ENCODE results near the gene NAV2.

The NAV2 gene

GRCh38 chr11:19683141-19683805 lies 29.4 kb upstream of the NAV2 start:
- FAIRE-seq (no peak), DNase-seq (ENCODE audit: insufficient read length, low spot score) (no peak)

- DNase-seq (ENCODE audit: insufficient read length, low spot score) (no peak), FAIRE-seq (no peak)
Observed at GRCh38 chr11:19683862-19684491, 28.7 kb upstream of the NAV2 start.

GRCh38 chr11:19686234-19686633 lies 26.4 kb upstream of the NAV2 start:
- no peak for DNase-seq (ENCODE audit: insufficient read length, low spot score)
- no peak for FAIRE-seq

- no peak for FAIRE-seq
- DNase-seq (ENCODE audit: insufficient read length, low spot score): no peak
Observed at GRCh38 chr11:19687392-19687791, 25.2 kb upstream of the NAV2 start.

GRCh38 chr11:19689281-19690000 lies 23.2 kb upstream of the NAV2 start:
- DNase-seq (ENCODE audit: insufficient read length, low spot score) (no peak), FAIRE-seq (no peak)

DNA sequence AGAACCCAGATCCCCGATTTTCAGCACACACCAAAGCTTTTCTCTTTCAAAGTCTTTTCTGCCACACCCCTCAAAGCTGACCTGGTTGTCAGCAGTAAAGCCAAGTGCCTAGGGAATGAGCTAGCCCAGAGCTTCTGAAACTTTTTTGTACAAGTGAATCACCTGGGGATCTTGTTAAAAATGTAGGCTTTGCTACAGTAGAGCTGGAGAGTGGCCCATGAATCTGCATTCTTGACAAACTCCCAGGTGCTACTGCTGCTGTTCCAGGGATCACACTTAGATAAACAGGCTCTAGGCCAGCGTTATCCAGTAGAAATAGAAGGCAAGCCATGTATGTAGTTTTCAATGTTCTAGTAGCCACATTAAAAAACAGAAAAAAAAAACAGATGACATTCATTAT lies 21.8 kb upstream of the NAV2 start:
- DNase-seq (ENCODE audit: insufficient read length, low spot score) (no peak), FAIRE-seq (no peak)

DNA sequence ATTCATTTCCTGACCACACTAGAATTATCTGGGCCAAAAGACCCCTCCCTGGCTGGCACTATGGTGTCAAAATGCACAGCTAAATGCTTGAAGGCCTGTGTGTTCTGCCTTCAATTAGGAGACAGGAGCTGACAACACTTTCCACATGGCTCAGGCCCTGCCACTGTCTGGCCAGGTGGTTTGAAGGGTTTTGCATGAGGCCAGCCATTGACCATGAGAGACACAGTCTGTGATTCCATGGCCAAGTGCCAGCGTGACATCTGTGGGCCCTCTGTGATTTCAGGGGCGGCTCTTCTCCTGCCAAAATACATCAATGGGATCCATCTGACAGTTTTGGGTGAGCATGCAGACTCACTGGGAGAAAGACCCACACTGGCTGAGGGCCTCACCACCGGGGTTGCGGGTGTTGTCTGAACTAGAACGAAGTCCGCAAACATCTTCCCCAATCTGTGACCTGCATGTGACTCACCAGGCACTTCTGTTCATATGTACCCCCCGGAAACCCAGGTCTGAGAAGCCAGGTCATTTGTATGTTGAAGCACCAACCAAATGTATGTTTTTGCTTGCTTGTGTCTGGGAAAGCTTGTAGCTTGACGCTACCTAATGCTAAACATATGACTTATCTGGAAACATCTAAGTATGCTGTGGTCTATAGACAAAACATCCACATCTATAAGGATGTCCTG lies 20.7 kb upstream of the NAV2 start:
- FAIRE-seq (no peak), DNase-seq (ENCODE audit: insufficient read length, low spot score) (no peak)

- no peak for FAIRE-seq
- no peak for DNase-seq (ENCODE audit: insufficient read length, low spot score)
Observed at GRCh38 chr11:19693146-19693545, 19.5 kb upstream of the NAV2 start.

GRCh38 chr11:19694796-19695345 lies 17.8 kb upstream of the NAV2 start:
- FAIRE-seq (no peak), DNase-seq (ENCODE audit: insufficient read length, low spot score) (no peak)

GRCh38 chr11:19696073-19696472 lies 16.6 kb upstream of the NAV2 start:
- no peak for FAIRE-seq
- no peak for DNase-seq (ENCODE audit: insufficient read length, low spot score)

GRCh38 chr11:19696904-19697303 lies 15.7 kb upstream of the NAV2 start:
- DNase-seq (ENCODE audit: insufficient read length, low spot score) (no peak), FAIRE-seq (no peak)

DNA sequence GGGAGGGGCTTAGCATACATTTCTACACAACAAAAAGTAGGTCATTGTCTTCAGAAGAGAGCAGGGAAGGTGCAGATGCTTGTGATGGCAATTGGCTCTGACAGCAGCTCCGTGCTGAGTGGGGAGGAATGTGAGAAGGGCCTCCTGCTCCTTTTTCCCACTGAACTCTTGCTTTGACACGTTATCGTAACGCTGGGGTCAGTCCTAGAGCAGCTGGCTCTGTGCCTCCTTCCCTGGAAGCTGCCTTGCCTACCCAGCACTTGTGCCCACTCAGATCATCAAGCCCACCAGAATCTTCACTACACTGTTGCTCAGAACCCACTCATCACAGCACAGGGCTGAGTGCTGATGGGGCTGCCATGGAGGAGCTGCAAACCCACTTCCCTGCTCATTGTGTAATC lies 14.9 kb upstream of the NAV2 start:
- FAIRE-seq: no peak
- DNase-seq (ENCODE audit: insufficient read length, low spot score): no peak

DNA sequence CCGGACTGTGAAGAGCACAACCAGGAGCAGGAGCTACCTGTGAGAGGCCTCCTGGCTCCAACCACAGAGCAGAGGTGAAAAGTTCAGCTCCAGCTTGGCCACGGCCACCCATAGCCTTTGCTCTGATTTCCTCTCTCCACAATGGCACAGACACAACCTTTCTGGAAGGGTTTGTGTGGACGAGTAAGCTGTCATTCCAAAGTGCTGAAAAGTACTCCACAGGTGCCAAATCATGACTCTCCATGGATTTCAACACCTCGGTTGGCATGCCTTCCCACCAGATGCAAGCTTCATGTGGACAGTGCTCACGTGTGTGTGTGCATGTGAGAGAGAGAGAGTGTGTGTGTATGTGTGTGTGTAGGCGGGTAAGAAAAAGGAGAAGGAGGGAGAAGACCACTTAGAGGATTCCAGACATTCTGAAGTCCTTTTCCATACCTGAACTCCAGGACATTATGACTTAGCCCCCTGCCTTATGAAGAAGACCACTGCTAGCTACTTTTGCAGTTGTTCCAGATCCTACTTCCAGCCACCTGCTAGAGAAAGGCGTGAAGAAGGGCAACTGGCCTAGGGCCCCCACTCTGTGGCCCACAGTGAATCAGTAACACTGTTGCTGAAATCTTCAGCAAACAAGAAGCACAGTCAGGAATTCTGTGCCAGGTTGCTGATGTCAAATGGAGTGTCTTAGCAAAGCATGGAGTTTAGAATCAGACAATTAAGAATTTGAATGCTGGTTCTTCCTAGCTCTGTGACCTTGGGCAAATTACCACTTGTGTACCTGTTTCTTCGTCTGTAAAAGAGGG lies 13.9 kb upstream of the NAV2 start:
- FAIRE-seq: no peak
- no peak for DNase-seq (ENCODE audit: insufficient read length, low spot score)

- no peak for FAIRE-seq
- no peak for DNase-seq (ENCODE audit: insufficient read length, low spot score)
Observed at GRCh38 chr11:19701421-19701820, 11.2 kb upstream of the NAV2 start.

DNA sequence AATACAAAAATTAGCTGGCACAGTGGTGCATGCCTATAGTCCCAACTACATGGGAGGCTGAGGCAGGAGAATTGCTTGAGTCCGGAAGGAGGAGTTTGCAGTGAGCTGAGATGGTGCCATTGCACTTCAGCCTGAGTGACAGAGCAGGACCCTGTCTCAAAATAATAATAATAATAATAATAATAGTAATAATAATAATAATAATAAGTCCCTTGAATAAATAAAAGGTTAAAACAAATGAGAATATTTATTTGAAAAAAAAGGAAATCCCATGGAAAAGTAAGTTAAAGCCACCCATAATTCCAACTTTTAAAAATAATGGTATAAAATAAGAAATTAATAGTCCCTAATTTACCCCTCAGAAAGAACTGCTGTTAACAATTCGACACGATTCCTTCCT lies 10.0 kb upstream of the NAV2 start:
- FAIRE-seq (no peak), DNase-seq (ENCODE audit: insufficient read length, low spot score) (no peak)

DNA sequence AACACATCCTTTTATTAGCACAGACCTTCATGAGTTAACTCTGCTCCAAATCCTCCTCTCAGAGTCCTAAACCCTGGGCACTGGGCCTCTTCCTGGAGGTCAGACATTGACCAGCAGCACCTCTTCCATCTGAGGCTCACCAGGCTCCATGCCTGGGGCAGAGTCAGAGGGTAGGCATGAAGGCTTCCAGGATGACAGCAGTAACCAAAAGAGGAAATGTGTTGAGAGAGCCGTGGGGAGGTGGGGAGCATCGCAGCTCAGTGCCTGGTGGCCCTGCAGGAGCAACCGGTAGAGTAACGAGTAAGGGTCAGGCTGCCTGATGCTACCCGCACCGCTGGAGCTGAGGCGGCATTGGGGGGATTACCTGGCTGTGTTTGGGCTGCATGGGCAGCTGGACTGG lies 9.4 kb upstream of the NAV2 start:
- DNase-seq (ENCODE audit: insufficient read length, low spot score) (no peak), FAIRE-seq (no peak)

DNA sequence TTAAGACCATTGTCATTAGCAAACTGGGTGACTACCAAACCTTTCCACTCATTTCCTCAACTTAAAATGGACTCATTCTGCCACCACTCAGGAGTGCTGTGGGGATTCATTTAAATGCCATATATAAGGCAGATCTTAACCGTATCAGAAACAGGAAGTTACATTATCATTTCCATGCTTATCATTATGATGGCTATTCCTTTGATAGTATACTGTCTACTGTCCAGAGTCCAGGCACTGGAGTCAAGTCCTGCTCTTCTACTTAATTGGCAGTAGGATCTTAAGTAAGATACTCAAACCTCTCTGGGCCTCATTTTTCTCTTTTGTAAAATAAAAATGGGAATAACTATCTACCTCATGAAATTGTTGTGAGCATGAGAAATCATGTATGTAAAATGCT lies 8.4 kb upstream of the NAV2 start:
- DNase-seq (ENCODE audit: insufficient read length, low spot score) (no peak), FAIRE-seq (no peak)

GRCh38 chr11:19705936-19706335 lies 6.7 kb upstream of the NAV2 start:
- DNase-seq (ENCODE audit: insufficient read length, low spot score) (no peak), FAIRE-seq (no peak)

DNA sequence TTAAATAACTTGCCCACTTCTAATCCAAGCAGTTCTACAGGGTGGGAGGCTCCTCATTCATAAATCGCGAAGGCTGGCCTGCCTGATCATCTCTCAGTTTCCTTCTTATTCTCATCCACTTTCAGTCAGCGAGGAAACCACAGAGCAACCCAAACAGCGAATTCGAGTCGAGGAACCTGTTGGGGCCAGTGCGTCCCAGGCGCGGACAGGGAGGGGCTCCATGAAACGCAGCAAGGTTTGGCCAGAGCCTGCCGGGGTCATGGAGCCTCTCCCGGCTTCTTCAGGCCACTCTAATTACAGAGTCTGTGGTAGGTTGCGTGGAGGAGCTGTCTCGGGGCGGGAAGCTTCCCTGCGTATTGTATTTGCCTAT lies 741 bp upstream of the NAV2 start:
- peak; percentile 26 for FAIRE-seq
- peak; percentile 9 for DNase-seq (ENCODE audit: insufficient read length, low spot score)

DNA sequence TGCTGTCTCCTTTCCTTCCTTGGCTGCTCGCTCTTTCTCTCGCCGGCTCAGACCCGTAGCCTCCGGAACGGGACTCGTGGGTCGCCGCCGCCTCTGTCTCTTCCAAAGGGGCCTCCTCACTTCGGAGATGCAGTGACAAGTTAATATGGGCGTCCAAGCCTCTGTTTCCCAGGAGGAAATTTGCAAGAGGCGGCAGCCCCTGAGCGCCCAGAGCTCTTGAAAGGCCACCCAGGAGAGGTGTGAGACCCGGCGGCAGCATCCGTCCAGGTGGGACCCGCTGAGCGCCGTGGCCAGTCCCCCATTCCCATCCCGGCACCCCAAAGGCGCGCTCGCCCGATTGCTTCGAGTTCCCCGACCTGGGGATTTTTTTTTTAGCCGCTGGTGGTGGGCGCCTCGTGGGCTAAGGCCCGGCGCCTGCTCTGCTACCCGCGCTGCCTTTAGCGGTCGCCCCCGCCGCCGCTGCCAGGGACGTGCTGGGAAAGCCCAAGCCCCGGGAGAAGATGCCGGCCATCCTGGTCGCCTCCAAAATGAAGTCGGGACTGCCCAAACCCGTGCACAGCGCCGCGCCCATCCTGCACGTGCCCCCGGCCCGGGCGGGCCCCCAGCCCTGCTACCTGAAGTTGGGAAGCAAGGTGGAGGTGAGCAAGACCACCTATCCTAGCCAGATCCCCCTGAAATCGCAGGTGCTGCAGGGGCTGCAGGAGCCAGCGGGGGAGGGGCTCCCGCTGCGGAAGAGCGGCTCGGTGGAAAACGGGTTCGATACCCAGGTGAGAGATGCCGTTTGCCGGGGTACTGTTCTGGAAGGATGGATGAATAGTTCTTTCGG lies 772 bp downstream of the NAV2 start:
- FAIRE-seq (no peak), DNase-seq (ENCODE audit: insufficient read length, low spot score) (no peak)

Measured in GM19239 (cell line).